MCF 10A (cell line): ENCODE results near the gene DUOXA1. TPM values are rescaled to one million over a fixed set of nuclear protein-coding genes. Genes with fewer than 3 reads are reported as not detected.
"Not testable (repeated sequence)": the region's sequence is repeated elsewhere in the genome, so short reads cannot be mapped to it uniquely, and the experiment has no call there.

Source experiments
- BruUV-seq: library from RNA; stranded (reverse); fragments of 400-500 nt; replicated peaks from 2 replicates; lab custom pipeline; 2021; lab: Mats Ljungman, UMichigan
- CTCF ChIA-PET: fragments of 300-600 bp; sonication (Branson Sonifier 250); formaldehyde crosslinking; extraction: SDS; loops from one replicate; lab custom pipeline; 2021; ENCODE audit warnings: antibody characterized with exemption, inconsistent platforms; lab: Yijun Ruan, JAX
- POLR2A ChIA-PET: fragments of 300-600, 350-650 bp; sonication (Branson Sonifier 250); formaldehyde crosslinking; extraction: SDS; loops from one replicate; lab custom pipeline; 2020; ENCODE audit warnings: antibody characterized with exemption, inconsistent platforms; lab: Yijun Ruan, JAX
- DNase-seq: peaks from one replicate; pipeline ENCODE4 v3.0.0-alpha.2; 2018; ENCODE audit not compliant: unreplicated experiment
- H3K27ac Mint-ChIP-seq: one replicate; pipeline ENCODE4 v1.8.0; 2022; ENCODE audit warnings: mild to moderate bottlenecking, low read depth, mixed read lengths; ENCODE audit not compliant: unreplicated experiment
- H3K27me3 Mint-ChIP-seq: one replicate; pipeline ENCODE4 v1.8.0; 2022; ENCODE audit warnings: mixed read lengths; ENCODE audit not compliant: insufficient read depth, unreplicated experiment
- H3K36me3 Mint-ChIP-seq: one replicate; pipeline ENCODE4 v1.8.0; 2022; ENCODE audit warnings: mild to moderate bottlenecking, moderate library complexity, mixed read lengths; ENCODE audit not compliant: insufficient read depth, unreplicated experiment
- H3K4me1 Mint-ChIP-seq: one replicate; pipeline ENCODE4 v1.8.0; 2022; ENCODE audit warnings: mixed read lengths; ENCODE audit not compliant: insufficient read depth, unreplicated experiment
- H3K4me3 Mint-ChIP-seq: one replicate; pipeline ENCODE4 v1.8.0; 2022; ENCODE audit warnings: mild to moderate bottlenecking, moderate library complexity, mixed read lengths; ENCODE audit not compliant: unreplicated experiment
- H3K9me3 Mint-ChIP-seq: one replicate; pipeline ENCODE4 v1.8.0; 2022; ENCODE audit warnings: mixed read lengths; ENCODE audit not compliant: unreplicated experiment
- intact Hi-C: fragments of 100-400 bp; cut with micrococcal nuclease; formaldehyde crosslinking; loops from 2 replicates; pipeline ENCODE4 v1.14.1; 2022
- total RNA-seq: library from RNA; stranded (reverse); gene quantifications from 2 replicates; pipeline ENCODE4 v1.2.3, GENCODE V29; 2022

DUOXA1 gene
- total RNA-seq, 1 experiment from 2014 or later = 1.3 TPM

GRCh38 chr15:45079628-45080246 lies 49.9 kb downstream of the DUOXA1 start:
- BruUV-seq, intact Hi-C loops, CTCF ChIA-PET, H3K27ac Mint-ChIP-seq, H3K4me3 Mint-ChIP-seq, H3K36me3 Mint-ChIP-seq, POLR2A ChIA-PET, H3K4me1 Mint-ChIP-seq, DNase-seq, H3K9me3 Mint-ChIP-seq: not testable (repeated sequence)
- peaks cover 13% of the 10 kb centered on the region for H3K27me3 Mint-ChIP-seq

GRCh38 chr15:45079201-45079600 lies 50.5 kb downstream of the DUOXA1 start:
- DNase-seq, H3K4me3 Mint-ChIP-seq, BruUV-seq, POLR2A ChIA-PET, H3K27ac Mint-ChIP-seq, intact Hi-C loops, H3K4me1 Mint-ChIP-seq, H3K9me3 Mint-ChIP-seq, CTCF ChIA-PET, H3K36me3 Mint-ChIP-seq: not testable (repeated sequence)
- peaks cover 13% of the 10 kb centered on the region for H3K27me3 Mint-ChIP-seq

- H3K27me3 Mint-ChIP-seq, H3K4me1 Mint-ChIP-seq, POLR2A ChIA-PET, H3K36me3 Mint-ChIP-seq, CTCF ChIA-PET, H3K27ac Mint-ChIP-seq, DNase-seq, H3K9me3 Mint-ChIP-seq, intact Hi-C loops, BruUV-seq, H3K4me3 Mint-ChIP-seq: not testable (repeated sequence)
These were observed 52.3 kb downstream of the DUOXA1 start for GRCh38 chr15:45077391-45077790.

- H3K9me3 Mint-ChIP-seq, H3K36me3 Mint-ChIP-seq, CTCF ChIA-PET, H3K4me3 Mint-ChIP-seq, H3K27me3 Mint-ChIP-seq, H3K4me1 Mint-ChIP-seq, intact Hi-C loops, H3K27ac Mint-ChIP-seq, BruUV-seq, DNase-seq, POLR2A ChIA-PET: not testable (repeated sequence)
These were observed 54.0 kb downstream of the DUOXA1 start for GRCh38 chr15:45075440-45076320.

- H3K4me1 Mint-ChIP-seq = not testable (repeated sequence)
These were observed 56.1 kb downstream of the DUOXA1 start for GRCh38 chr15:45073602-45074001.

GRCh38 chr15:45069942-45070360 lies 59.7 kb downstream of the DUOXA1 start:
- H3K27me3 Mint-ChIP-seq, POLR2A ChIA-PET, CTCF ChIA-PET, H3K27ac Mint-ChIP-seq, BruUV-seq, H3K4me3 Mint-ChIP-seq, H3K9me3 Mint-ChIP-seq, H3K4me1 Mint-ChIP-seq, DNase-seq, intact Hi-C loops: not testable (repeated sequence)
- peaks cover 34% of the 10 kb centered on the region for H3K36me3 Mint-ChIP-seq

More at GRCh38 chr15:45073602-45074001, 56.1 kb downstream of the DUOXA1 start:
- DNase-seq, BruUV-seq, H3K27me3 Mint-ChIP-seq, H3K27ac Mint-ChIP-seq, H3K9me3 Mint-ChIP-seq, H3K4me3 Mint-ChIP-seq, CTCF ChIA-PET, POLR2A ChIA-PET, intact Hi-C loops: not testable (repeated sequence)
- peaks cover 11% of the 10 kb centered on the region for H3K36me3 Mint-ChIP-seq

Other genes starting within 250 kb of the DUOXA1 start
- not detected in 2 replicates for gene TERB2, start 173.2 kb downstream of the DUOXA1 start, total RNA-seq
- 14.7 and 27.7 TPM in 2 replicates for gene SORD, start 106.7 kb downstream of the DUOXA1 start, total RNA-seq
- 0.10 and 0.30 TPM in 2 replicates for gene DUOX2, start 15.7 kb downstream of the DUOXA1 start, total RNA-seq
- gene DUOXA2, start 15.6 kb downstream of the DUOXA1 start, total RNA-seq = not detected in 2 replicates
- 15.1 and 16.9 TPM in 2 replicates for gene DUOX1, start 115 bp upstream of the DUOXA1 start, total RNA-seq
- gene SHF, start 58.1 kb upstream of the DUOXA1 start, total RNA-seq = 0.34 and 0.44 TPM in 2 replicates
- gene SLC28A2, start 122.4 kb upstream of the DUOXA1 start, total RNA-seq = not detected in 2 replicates
- 0.54 and 1.6 TPM in 2 replicates for gene GATM, start 248.7 kb upstream of the DUOXA1 start, total RNA-seq